Measurements from ENCODE around the gene PHF2. TPM values are rescaled to one million over a fixed set of nuclear protein-coding genes. Genes with fewer than 3 reads are reported as not detected.

Gene PHF2
- total and polyA plus RNA-seq, 10 donors, result 11.2 to 46.2 (median 31.0) TPM

GRCh38 chr9:93701494-93702218 lies 125.3 kb downstream of the PHF2 start:
- intact Hi-C loops (cut with DNase I; ENCODE audit: low total_unique reads), result no loop called here
- WGBS, 5 donors, result 79 to 93% (median 85%) methylated on average over 16 of the region's 16 CpGs
- H3K36me3 ChIP-seq, result no peaks in the 10 kb centered on the region
- H3K9me3 ChIP-seq, result peaks cover 0 to 62% (median 28%) of the 10 kb centered on the region in 8 donors
- DNase-seq, result peak; percentile 51
- H3K27me3 ChIP-seq (replicated peaks in 1 of 7), result peaks cover 0 to 11% (median 0%) of the 10 kb centered on the region in 7 donors
- no peak for TF ChIP-seq POLR2A (IDR thresholded peaks at IDR 0.05)
- TF ChIP-seq CTCF (IDR thresholded peaks at IDR 0.05 in 8 of 11, conservative IDR thresholded peaks at IDR 0.05 in 3 of 11), result no peak
- TF ChIP-seq POLR2AphosphoS5 (IDR thresholded peaks at IDR 0.05), result no peak
- no peak overlapping the region for H3K27ac ChIP-seq
- H3K4me3 ChIP-seq, result no peak overlapping the region
- H3K4me1 ChIP-seq, result no peaks in the 10 kb centered on the region

GRCh38 chr9:93702261-93702660 lies 125.9 kb downstream of the PHF2 start:
- Histone ChIP-seq H3K4me3 (no peak overlapping the region), H3K4me1 (no peaks in the 10 kb centered on the region), H3K27me3 (replicated peaks in 1 of 7) (peaks cover 0 to 11% (median 0%) of the 10 kb centered on the region in 7 donors), H3K27ac (no peak overlapping the region), H3K9me3 (peaks cover 0 to 65% (median 30%) of the 10 kb centered on the region in 8 donors), H3K36me3 (no peaks in the 10 kb centered on the region)
- intact Hi-C loops (cut with DNase I; ENCODE audit: low total_unique reads), result no loop called here
- 79 to 88% (median 85%) methylated on average over 7 of the region's 7 CpGs for WGBS, 5 donors
- DNase-seq, result peak; percentile 44
- TF ChIP-seq POLR2AphosphoS5 (IDR thresholded peaks at IDR 0.05) (no peak), POLR2A (IDR thresholded peaks at IDR 0.05) (no peak), CTCF (IDR thresholded peaks at IDR 0.05 in 8 of 11, conservative IDR thresholded peaks at IDR 0.05 in 3 of 11) (no peak)

GRCh38 chr9:93708289-93708986 lies 132.1 kb downstream of the PHF2 start:
- Histone ChIP-seq H3K4me1 (no peaks in the 10 kb centered on the region), H3K36me3 (no peaks in the 10 kb centered on the region), H3K9me3 (peaks cover 0 to 43% (median 18%) of the 10 kb centered on the region in 8 donors), H3K27ac (no peak overlapping the region), H3K27me3 (replicated peaks in 1 of 7) (peaks cover 0 to 14% (median 0%) of the 10 kb centered on the region in 7 donors), H3K4me3 (no peak overlapping the region)
- DNase-seq, result no peak
- WGBS, 5 donors, result 84 to 88% (median 87%) methylated on average over 8 of the region's 8 CpGs; no CpG with 5 or more reads in 1 of the 5 donors
- TF ChIP-seq CTCF (IDR thresholded peaks at IDR 0.05 in 8 of 11, conservative IDR thresholded peaks at IDR 0.05 in 3 of 11), result no peak
- TF ChIP-seq POLR2A (IDR thresholded peaks at IDR 0.05), result no peak
- no peak for TF ChIP-seq POLR2AphosphoS5 (IDR thresholded peaks at IDR 0.05)
- intact Hi-C loops (cut with DNase I; ENCODE audit: low total_unique reads), result no loop called here

- WGBS, 5 donors, result 67 to 89% (median 86%) methylated on average over 1 to 2 of the region's 2 CpGs
- TF ChIP-seq CTCF (IDR thresholded peaks at IDR 0.05 in 8 of 11, conservative IDR thresholded peaks at IDR 0.05 in 3 of 11) (no peak), POLR2A (IDR thresholded peaks at IDR 0.05) (no peak), POLR2AphosphoS5 (IDR thresholded peaks at IDR 0.05) (no peak)
Measured at GRCh38 chr9:93708987-93709302, 132.6 kb downstream of the PHF2 start.

More at GRCh38 chr9:93708987-93709302, 132.6 kb downstream of the PHF2 start:
- H3K4me1 ChIP-seq, result no peaks in the 10 kb centered on the region
- peaks cover 0 to 38% (median 13%) of the 10 kb centered on the region in 8 donors for H3K9me3 ChIP-seq
- H3K27me3 ChIP-seq (replicated peaks in 1 of 7), result peaks cover 0 to 14% (median 0%) of the 10 kb centered on the region in 7 donors
- no peaks in the 10 kb centered on the region for H3K36me3 ChIP-seq
- no peak overlapping the region for H3K27ac ChIP-seq
- no peak for DNase-seq
- no peak overlapping the region for H3K4me3 ChIP-seq
- intact Hi-C loops (cut with DNase I; ENCODE audit: low total_unique reads), result no loop called here

Data from spleen (tissue), 11 donors.